Liver (tissue), 9 donors: Measurements from ENCODE around the gene VWF. TPM values are rescaled to one million over a fixed set of nuclear protein-coding genes. Genes with fewer than 3 reads are reported as not detected.

Experiments used
- DNase-seq: peaks from one replicate; pipeline ENCODE4 v3.0.0-alpha.2; 2017; ENCODE audit warnings: low spot score
- H3K27ac ChIP-seq, 2 donors: one replicate each; pipeline ENCODE4 v1.7.0; 2013; ENCODE audit warnings: inconsistent platforms in 2 of 2, low read length in 2 of 2, control low read depth in 1 of 2, low read depth in 1 of 2, mild to moderate bottlenecking in 1 of 2
- H3K27me3 ChIP-seq, 4 donors: one replicate each; pipeline versions ENCODE4 v1.6.1 to v1.7.0; 2013; ENCODE audit warnings: low read length in 3 of 4, inconsistent platforms in 1 of 4, mild to moderate bottlenecking in 1 of 4, moderate library complexity in 1 of 4; ENCODE audit not compliant: control insufficient read depth in 4 of 4, insufficient read depth in 4 of 4
- H3K36me3 ChIP-seq, 4 donors: one replicate each; pipeline versions ENCODE4 v1.6.1 to v1.7.0; 2013; ENCODE audit warnings: low read length in 3 of 4, mild to moderate bottlenecking in 3 of 4, low read depth in 1 of 4, moderate library complexity in 1 of 4; ENCODE audit not compliant: control insufficient read depth in 4 of 4, insufficient read depth in 3 of 4
- H3K4me1 ChIP-seq, 4 donors: one replicate each; pipeline versions ENCODE4 v1.6.1 to v1.7.0; 2013; ENCODE audit warnings: low read length in 3 of 4, mild to moderate bottlenecking in 3 of 4, moderate library complexity in 1 of 4; ENCODE audit not compliant: control insufficient read depth in 4 of 4, insufficient read depth in 4 of 4
- H3K4me3 ChIP-seq, 3 donors: one replicate each; pipeline versions ENCODE4 v1.6.1 to v1.7.0; 2013; ENCODE audit warnings: low read length in 3 of 3, control low read depth in 1 of 3, low read depth in 1 of 3, mild to moderate bottlenecking in 1 of 3
- H3K9ac ChIP-seq, 2 donors: one replicate each; pipeline ENCODE4 v1.7.0; 2013; ENCODE audit warnings: low read length in 2 of 2, mild to moderate bottlenecking in 2 of 2, moderate library complexity in 2 of 2, control low read depth in 1 of 2, low read depth in 1 of 2
- H3K9me3 ChIP-seq, 4 donors: one replicate each; pipeline versions ENCODE4 v1.6.1 to v1.7.0; 2013; ENCODE audit warnings: low read length in 3 of 4; ENCODE audit not compliant: control insufficient read depth in 4 of 4
- EGR1 ChIP-seq, 2 donors: IDR thresholded peaks; 2 replicates each; pipeline ENCODE4 v1.6.1; 2016 to 2018; ENCODE audit warnings: antibody characterized with exemption in 2 of 2, low read depth in 2 of 2
- FOXA1 ChIP-seq: IDR thresholded peaks from 2 replicates; pipeline ENCODE4 v1.6.1; 2016; ENCODE audit warnings: antibody characterized with exemption
- FOXA2 ChIP-seq: IDR thresholded peaks from 2 replicates; pipeline ENCODE4 v1.6.1; 2016; ENCODE audit warnings: antibody characterized with exemption
- GABPA ChIP-seq, 2 donors: IDR thresholded peaks in 1 of 2; conservative IDR thresholded peaks in 1 of 2; 2 replicates each; pipeline ENCODE4 v1.6.1; 2016; ENCODE audit warnings: antibody characterized with exemption in 2 of 2, mild to moderate bottlenecking in 1 of 2, moderate library complexity in 1 of 2
- HNF4A ChIP-seq, 2 donors: conservative IDR thresholded peaks; 2 replicates each; pipeline ENCODE4 v1.6.1; 2016; ENCODE audit warnings: antibody characterized with exemption in 2 of 2, mild to moderate bottlenecking in 2 of 2
- HNF4G ChIP-seq: IDR thresholded peaks from 2 replicates; pipeline ENCODE4 v1.6.1; 2016; ENCODE audit warnings: antibody characterized with exemption
- JUND ChIP-seq, 2 donors: IDR thresholded peaks; 2 replicates each; pipeline ENCODE4 v1.6.1; 2016; ENCODE audit warnings: antibody characterized with exemption in 2 of 2
- MAX ChIP-seq: IDR thresholded peaks from 2 replicates; pipeline ENCODE4 v1.6.1; 2016; ENCODE audit warnings: antibody characterized with exemption
- NR2F2 ChIP-seq: IDR thresholded peaks from 2 replicates; pipeline ENCODE4 v1.6.1; 2016; ENCODE audit warnings: antibody characterized with exemption
- RAD21 ChIP-seq, 2 donors: IDR thresholded peaks; 2 replicates each; pipeline ENCODE4 v1.6.1; 2016; ENCODE audit warnings: antibody characterized with exemption in 2 of 2, mild to moderate bottlenecking in 2 of 2
- RXRA ChIP-seq, 2 donors: IDR thresholded peaks; 2 replicates each; pipeline ENCODE4 v1.6.1; 2017 to 2018; ENCODE audit warnings: antibody characterized with exemption in 2 of 2, mild to moderate bottlenecking in 1 of 2
- SP1 ChIP-seq: IDR thresholded peaks from 2 replicates; pipeline ENCODE4 v1.6.1; 2018; ENCODE audit warnings: antibody characterized with exemption, mild to moderate bottlenecking
- TAF1 ChIP-seq: conservative IDR thresholded peaks from 2 replicates; pipeline ENCODE4 v1.6.1; 2016; ENCODE audit warnings: antibody characterized with exemption, mild to moderate bottlenecking
- ZBTB33 ChIP-seq: IDR thresholded peaks from 2 replicates; pipeline ENCODE4 v1.6.1; 2016; ENCODE audit warnings: antibody characterized with exemption
- WGBS: extraction: QIAGEN DNeasy Blood & Tissue Kit; methylation state at CpG from one replicate; pipeline ENCODE4 v1.1.7; 2013; 5-methylcytosine and 5-hydroxymethylcytosine counted together
- polyA plus RNA-seq, 2 donors: library from polyadenylated mRNA; stranded (reverse) in 1 of 2; unstranded in 1 of 2; fragments of 200-250 nt in 1 of 2; fragments of >200 nt in 1 of 2; fragmentation: Nextera tagmentation in 1 of 2; extraction: Ambion mirVana in 1 of 2; gene quantifications; one replicate each; pipeline versions ENCODE4 v1.2.1 to v1.2.3, GENCODE V29; 2013 to 2015
- total RNA-seq, 2 donors: library from RNA; depleted of rRNA; stranded (reverse); fragments of >200 nt; gene quantifications; one replicate each; pipeline ENCODE4 v1.2.3, GENCODE V29; 2014
- TF ChIP-seq, protein P1 (sequence below): IDR thresholded peaks from 2 replicates; pipeline ENCODE4 v1.6.1; 2016; ENCODE audit warnings: antibody characterized with exemption
- TF ChIP-seq, protein P2 (sequence below): IDR thresholded peaks from 2 replicates; pipeline ENCODE4 v1.6.1; 2016; ENCODE audit warnings: antibody characterized with exemption, mild to moderate bottlenecking
- TF ChIP-seq, protein P3 (sequence below): fragments of 150-350 bp; IDR thresholded peaks from 2 replicates; pipeline ENCODE4 v1.5.1; 2017; ENCODE audit warnings: improper control_type of control experiment, low read depth, low read length; ENCODE audit not compliant: missing input control
- donor health status: healthy.
- donor health status: healthy.
- donor health status: healthy.
- donor health status: healthy.
- donor health status: healthy.

Gene VWF
- total and polyA plus RNA-seq, 4 donors: 2.1 to 10.8 (median 4.0) TPM

- no peak for DNase-seq
- Histone ChIP-seq H3K27me3 (peaks cover 0 to 3% (median 0%) of the 10 kb centered on the region in 4 donors), H3K4me1 (no peaks in the 10 kb centered on the region), H3K27ac (no peak overlapping the region), H3K9me3 (no peaks in the 10 kb centered on the region), H3K9ac (no peak overlapping the region), H3K4me3 (no peak overlapping the region), H3K36me3 (no peaks in the 10 kb centered on the region)
- TF ChIP-seq ZBTB33 (no peak), SP1 (no peak), EGR1 (IDR thresholded peaks at IDR 0.05; ENCODE audit: low read depth in 2 of 2) (no peak), FOXA1 (no peak), NR2F2 (no peak), GABPA (IDR thresholded peaks at IDR 0.05 in 1 of 2, conservative IDR thresholded peaks at IDR 0.05 in 1 of 2) (no peak), TAF1 (no peak), RAD21 (IDR thresholded peaks at IDR 0.05) (no peak), HNF4A (conservative IDR thresholded peaks at IDR 0.05) (no peak), RXRA (IDR thresholded peaks at IDR 0.05) (no peak), FOXA2 (no peak), HNF4G (no peak), JUND (IDR thresholded peaks at IDR 0.05) (no peak), MAX (no peak)
- TF ChIP-seq, protein P1, sequence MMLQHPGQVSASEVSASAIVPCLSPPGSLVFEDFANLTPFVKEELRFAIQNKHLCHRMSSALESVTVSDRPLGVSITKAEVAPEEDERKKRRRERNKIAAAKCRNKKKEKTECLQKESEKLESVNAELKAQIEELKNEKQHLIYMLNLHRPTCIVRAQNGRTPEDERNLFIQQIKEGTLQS: no peak
- TF ChIP-seq, protein P2, sequence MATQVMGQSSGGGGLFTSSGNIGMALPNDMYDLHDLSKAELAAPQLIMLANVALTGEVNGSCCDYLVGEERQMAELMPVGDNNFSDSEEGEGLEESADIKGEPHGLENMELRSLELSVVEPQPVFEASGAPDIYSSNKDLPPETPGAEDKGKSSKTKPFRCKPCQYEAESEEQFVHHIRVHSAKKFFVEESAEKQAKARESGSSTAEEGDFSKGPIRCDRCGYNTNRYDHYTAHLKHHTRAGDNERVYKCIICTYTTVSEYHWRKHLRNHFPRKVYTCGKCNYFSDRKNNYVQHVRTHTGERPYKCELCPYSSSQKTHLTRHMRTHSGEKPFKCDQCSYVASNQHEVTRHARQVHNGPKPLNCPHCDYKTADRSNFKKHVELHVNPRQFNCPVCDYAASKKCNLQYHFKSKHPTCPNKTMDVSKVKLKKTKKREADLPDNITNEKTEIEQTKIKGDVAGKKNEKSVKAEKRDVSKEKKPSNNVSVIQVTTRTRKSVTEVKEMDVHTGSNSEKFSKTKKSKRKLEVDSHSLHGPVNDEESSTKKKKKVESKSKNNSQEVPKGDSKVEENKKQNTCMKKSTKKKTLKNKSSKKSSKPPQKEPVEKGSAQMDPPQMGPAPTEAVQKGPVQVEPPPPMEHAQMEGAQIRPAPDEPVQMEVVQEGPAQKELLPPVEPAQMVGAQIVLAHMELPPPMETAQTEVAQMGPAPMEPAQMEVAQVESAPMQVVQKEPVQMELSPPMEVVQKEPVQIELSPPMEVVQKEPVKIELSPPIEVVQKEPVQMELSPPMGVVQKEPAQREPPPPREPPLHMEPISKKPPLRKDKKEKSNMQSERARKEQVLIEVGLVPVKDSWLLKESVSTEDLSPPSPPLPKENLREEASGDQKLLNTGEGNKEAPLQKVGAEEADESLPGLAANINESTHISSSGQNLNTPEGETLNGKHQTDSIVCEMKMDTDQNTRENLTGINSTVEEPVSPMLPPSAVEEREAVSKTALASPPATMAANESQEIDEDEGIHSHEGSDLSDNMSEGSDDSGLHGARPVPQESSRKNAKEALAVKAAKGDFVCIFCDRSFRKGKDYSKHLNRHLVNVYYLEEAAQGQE: no peak
- TF ChIP-seq, protein P3, sequence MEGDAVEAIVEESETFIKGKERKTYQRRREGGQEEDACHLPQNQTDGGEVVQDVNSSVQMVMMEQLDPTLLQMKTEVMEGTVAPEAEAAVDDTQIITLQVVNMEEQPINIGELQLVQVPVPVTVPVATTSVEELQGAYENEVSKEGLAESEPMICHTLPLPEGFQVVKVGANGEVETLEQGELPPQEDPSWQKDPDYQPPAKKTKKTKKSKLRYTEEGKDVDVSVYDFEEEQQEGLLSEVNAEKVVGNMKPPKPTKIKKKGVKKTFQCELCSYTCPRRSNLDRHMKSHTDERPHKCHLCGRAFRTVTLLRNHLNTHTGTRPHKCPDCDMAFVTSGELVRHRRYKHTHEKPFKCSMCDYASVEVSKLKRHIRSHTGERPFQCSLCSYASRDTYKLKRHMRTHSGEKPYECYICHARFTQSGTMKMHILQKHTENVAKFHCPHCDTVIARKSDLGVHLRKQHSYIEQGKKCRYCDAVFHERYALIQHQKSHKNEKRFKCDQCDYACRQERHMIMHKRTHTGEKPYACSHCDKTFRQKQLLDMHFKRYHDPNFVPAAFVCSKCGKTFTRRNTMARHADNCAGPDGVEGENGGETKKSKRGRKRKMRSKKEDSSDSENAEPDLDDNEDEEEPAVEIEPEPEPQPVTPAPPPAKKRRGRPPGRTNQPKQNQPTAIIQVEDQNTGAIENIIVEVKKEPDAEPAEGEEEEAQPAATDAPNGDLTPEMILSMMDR: no peak
- 86% methylated on average over 9 of the region's 9 CpGs for WGBS
These were observed 211.1 kb downstream of the VWF start for GRCh38 chr12:5913387-5913786.
